Activated T-helper 1 cell treated with Interleukin-2 at 50 U/mL for 16 hours (primary cell): ENCODE results near the gene PLXNA1.

Experiments used
- DNase-seq: peaks from one replicate; pipeline ENCODE4 v3.0.0-alpha.2; 2020; ENCODE audit warnings: low read depth

The PLXNA1 gene

GRCh38 chr3:126988451-126989021, 5.6 kb downstream of the PLXNA1 start:
- DNase-seq: no peak

- no peak for DNase-seq
Measured at GRCh38 chr3:126989316-126990023, 6.6 kb downstream of the PLXNA1 start.

GRCh38 chr3:126990024-126990700, 7.2 kb downstream of the PLXNA1 start:
- no peak for DNase-seq

GRCh38 chr3:126990890-126991289, 8.0 kb downstream of the PLXNA1 start:
- DNase-seq: no peak

GRCh38 chr3:126991366-126992200, 8.7 kb downstream of the PLXNA1 start:
- DNase-seq: no peak

- no peak for DNase-seq
Measured at GRCh38 chr3:126992216-126992615, 9.3 kb downstream of the PLXNA1 start.

GRCh38 chr3:126992776-126993175, 9.9 kb downstream of the PLXNA1 start:
- DNase-seq: no peak

- no peak for DNase-seq
Measured at GRCh38 chr3:126993436-126993835, 10.5 kb downstream of the PLXNA1 start.

GRCh38 chr3:126994661-126995245, 11.8 kb downstream of the PLXNA1 start:
- no peak for DNase-seq

GRCh38 chr3:126995254-126995780, 12.4 kb downstream of the PLXNA1 start:
- DNase-seq: no peak

- no peak for DNase-seq
Measured at GRCh38 chr3:126995926-126996512, 13.1 kb downstream of the PLXNA1 start.

- no peak for DNase-seq
Measured at GRCh38 chr3:126996905-126997304, 14.0 kb downstream of the PLXNA1 start.

GRCh38 chr3:126997455-126998038, 14.6 kb downstream of the PLXNA1 start:
- no peak for DNase-seq

GRCh38 chr3:126998320-126998719, 15.4 kb downstream of the PLXNA1 start:
- DNase-seq: no peak

- no peak for DNase-seq
Measured at GRCh38 chr3:126998728-126999127, 15.8 kb downstream of the PLXNA1 start.

- DNase-seq: no peak
Measured at GRCh38 chr3:126999383-126999782, 16.5 kb downstream of the PLXNA1 start.

GRCh38 chr3:127000119-127000518, 17.2 kb downstream of the PLXNA1 start:
- no peak for DNase-seq

- DNase-seq: no peak
Measured at GRCh38 chr3:127000761-127001160, 17.8 kb downstream of the PLXNA1 start.

- no peak for DNase-seq
Measured at GRCh38 chr3:127001486-127002194, 18.7 kb downstream of the PLXNA1 start.
